Mononuclear cell (primary cell): ENCODE results near the gene CCDC93. TPM values are rescaled to one million over a fixed set of nuclear protein-coding genes. Genes with fewer than 3 reads are reported as not detected.

Experiments
- H3K27me3 ChIP-seq: 2 replicates; pipeline ENCODE4 v1.6.0; 2011; ENCODE audit warnings: low read length, control low read depth; ENCODE audit not compliant: insufficient read depth
- H3K4me1 ChIP-seq: 2 replicates; pipeline ENCODE4 v1.5.1; 2011; ENCODE audit warnings: mild to moderate bottlenecking, low read length, control low read depth; ENCODE audit not compliant: insufficient read depth
- H3K4me3 ChIP-seq: 2 replicates; pipeline ENCODE4 v1.5.1; 2011; ENCODE audit warnings: mild to moderate bottlenecking, low read length, moderate library complexity
- H3K9me3 ChIP-seq: 2 replicates; pipeline ENCODE4 v1.5.1; 2011; ENCODE audit warnings: low read depth, mild to moderate bottlenecking, control low read depth, low read length
- total RNA-seq: library from RNA; depleted of rRNA; stranded (reverse); fragments of >200 nt; gene quantifications from one replicate; pipeline ENCODE4 v1.2.3, GENCODE V29; 2012

Gene CCDC93
- total RNA-seq, 1 donor = 69.5 TPM

GRCh38 chr2:118050974-118051373 is 37.1 kb upstream of the CCDC93 start:
- Histone ChIP-seq H3K9me3 (no peaks in the 10 kb centered on the region), H3K4me1 (peaks cover 40% of the 10 kb centered on the region), H3K4me3 (no peak overlapping the region), H3K27me3 (peaks cover 18% of the 10 kb centered on the region)

DNA sequence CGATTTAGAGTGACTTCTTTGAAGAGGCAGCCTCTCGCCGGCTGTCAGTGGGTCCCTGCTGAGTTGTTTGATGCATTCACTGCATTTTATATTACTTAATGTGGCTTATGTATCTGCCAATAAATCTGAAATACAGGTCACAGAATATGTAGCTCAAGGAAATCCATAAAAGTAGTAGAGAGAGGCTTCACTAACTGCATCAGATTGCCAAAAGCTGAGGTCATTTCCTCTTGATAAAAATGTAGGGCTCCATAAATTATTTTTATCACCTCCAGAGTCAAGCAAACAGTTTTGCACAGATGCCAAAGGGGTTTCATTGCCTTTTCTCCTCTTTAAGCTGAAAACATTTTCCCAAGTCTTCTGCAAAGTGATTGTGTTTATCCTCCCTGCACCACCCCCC is 36.5 kb upstream of the CCDC93 start:
- Histone ChIP-seq H3K4me1 (peaks cover 35% of the 10 kb centered on the region), H3K27me3 (peaks cover 18% of the 10 kb centered on the region), H3K4me3 (no peak overlapping the region), H3K9me3 (no peaks in the 10 kb centered on the region)

DNA sequence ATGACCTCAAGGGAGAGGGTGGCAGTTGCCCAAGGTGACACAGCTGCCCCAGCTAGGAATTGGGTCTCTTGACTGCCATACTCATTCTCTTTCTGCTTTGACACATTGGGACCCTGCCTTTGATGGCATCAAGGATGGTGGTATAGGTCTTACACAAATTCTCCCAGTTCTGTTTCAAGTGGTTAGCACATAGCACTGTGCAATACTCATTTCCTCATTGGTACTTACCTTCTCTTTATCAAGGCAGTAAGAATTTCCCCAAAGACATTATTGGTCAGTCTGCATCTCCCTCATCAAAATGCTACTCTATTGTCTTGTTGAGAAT is 35.9 kb upstream of the CCDC93 start:
- H3K4me3 ChIP-seq = no peak overlapping the region

GRCh38 chr2:118049140-118049815 is 35.4 kb upstream of the CCDC93 start:
- H3K27me3 ChIP-seq = peaks cover 25% of the 10 kb centered on the region
- no peaks in the 10 kb centered on the region for H3K9me3 ChIP-seq
- no peak overlapping the region for H3K4me3 ChIP-seq
- H3K4me1 ChIP-seq = peaks cover 23% of the 10 kb centered on the region

More for the DNA sequence above, 35.9 kb upstream of the CCDC93 start:
- peaks cover 28% of the 10 kb centered on the region for H3K4me1 ChIP-seq
- H3K9me3 ChIP-seq = no peaks in the 10 kb centered on the region
- H3K27me3 ChIP-seq = peaks cover 24% of the 10 kb centered on the region

- Histone ChIP-seq H3K4me1 (peaks cover 22% of the 10 kb centered on the region), H3K9me3 (no peaks in the 10 kb centered on the region), H3K27me3 (peaks cover 28% of the 10 kb centered on the region), H3K4me3 (no peak overlapping the region)
Measured at GRCh38 chr2:118048401-118048800, 34.5 kb upstream of the CCDC93 start.

GRCh38 chr2:118047380-118047826 is 33.5 kb upstream of the CCDC93 start:
- Histone ChIP-seq H3K27me3 (peaks cover 35% of the 10 kb centered on the region), H3K4me1 (peaks cover 22% of the 10 kb centered on the region), H3K4me3 (no peak overlapping the region), H3K9me3 (no peaks in the 10 kb centered on the region)

GRCh38 chr2:118046634-118047210 is 32.9 kb upstream of the CCDC93 start:
- Histone ChIP-seq H3K4me1 (peaks cover 22% of the 10 kb centered on the region), H3K4me3 (no peak overlapping the region), H3K27me3 (peaks cover 37% of the 10 kb centered on the region), H3K9me3 (no peaks in the 10 kb centered on the region)

- Histone ChIP-seq H3K9me3 (no peaks in the 10 kb centered on the region), H3K4me1 (peaks cover 18% of the 10 kb centered on the region), H3K27me3 (peaks cover 42% of the 10 kb centered on the region), H3K4me3 (no peak overlapping the region)
Measured at GRCh38 chr2:118045286-118045685, 31.4 kb upstream of the CCDC93 start.

- Histone ChIP-seq H3K9me3 (no peaks in the 10 kb centered on the region), H3K4me1 (peaks cover 14% of the 10 kb centered on the region), H3K4me3 (no peak overlapping the region), H3K27me3 (peaks cover 42% of the 10 kb centered on the region)
Measured at GRCh38 chr2:118044854-118045253, 31.0 kb upstream of the CCDC93 start.

- no peaks in the 10 kb centered on the region for H3K9me3 ChIP-seq
- H3K27me3 ChIP-seq = peaks cover 47% of the 10 kb centered on the region
- peaks cover 8% of the 10 kb centered on the region for H3K4me1 ChIP-seq
- no peak overlapping the region for H3K4me3 ChIP-seq
Measured at GRCh38 chr2:118044103-118044716, 30.3 kb upstream of the CCDC93 start.

DNA sequence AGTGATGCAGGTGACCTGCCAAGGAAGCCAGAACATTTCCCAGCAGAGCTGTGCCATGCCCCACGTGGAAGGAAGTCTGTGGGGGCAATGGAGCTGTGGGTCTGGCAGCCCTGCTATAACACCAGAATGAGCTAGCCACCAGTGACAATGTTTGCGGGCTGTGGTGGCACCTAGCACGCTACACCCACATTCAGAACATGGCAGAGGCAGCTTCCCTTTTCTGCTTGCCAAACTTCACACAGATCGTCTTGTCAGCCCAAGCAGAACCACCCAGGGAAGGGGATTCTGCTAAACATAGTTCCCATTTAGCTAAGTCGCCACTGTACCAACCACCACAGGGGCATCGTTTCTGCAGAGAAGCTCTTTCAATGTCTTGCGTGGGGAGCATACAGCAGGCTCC is 27.0 kb upstream of the CCDC93 start:
- Histone ChIP-seq H3K9me3 (peaks cover 5% of the 10 kb centered on the region), H3K4me3 (no peak overlapping the region), H3K4me1 (no peaks in the 10 kb centered on the region), H3K27me3 (peaks cover 49% of the 10 kb centered on the region)

DNA sequence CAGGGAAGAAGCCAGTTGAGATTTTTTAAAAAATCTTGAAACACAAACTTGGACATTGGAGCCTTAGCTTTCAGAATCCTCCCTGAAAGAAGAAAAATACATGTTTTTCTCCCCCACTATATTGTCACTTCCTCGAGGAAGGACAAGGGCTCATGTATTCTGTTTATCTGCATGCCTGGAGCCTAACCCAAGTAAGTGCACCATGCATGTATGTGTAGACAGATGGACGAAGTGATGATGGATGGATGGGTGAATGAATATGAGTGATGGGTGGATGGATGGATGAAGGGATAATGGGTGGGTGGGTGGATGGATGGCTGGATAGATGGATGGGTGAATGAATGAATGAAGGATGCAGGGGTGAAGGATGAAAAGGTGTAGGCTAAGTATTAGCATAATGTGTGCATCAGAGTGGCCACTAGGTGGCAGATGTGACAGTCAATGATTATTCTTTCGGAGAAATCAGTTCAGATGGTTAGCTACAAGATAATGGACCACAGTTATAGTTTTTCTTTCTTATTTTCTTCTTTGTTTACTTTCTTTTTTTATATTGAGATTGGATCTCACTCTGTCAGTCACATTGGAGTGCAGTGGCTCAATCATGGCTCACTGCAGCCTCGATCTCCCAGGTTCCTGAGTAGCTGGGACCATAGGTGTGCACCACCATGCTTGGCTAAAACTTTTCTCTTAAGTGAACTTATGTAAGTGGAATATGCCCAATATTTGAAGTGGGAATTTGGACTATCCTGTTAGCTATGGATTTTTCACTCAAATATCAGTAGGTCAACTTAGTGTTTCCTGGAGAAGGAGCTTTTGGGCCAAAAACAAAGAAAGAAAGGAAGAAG is 18.5 kb upstream of the CCDC93 start:
- H3K4me3 ChIP-seq = no peak overlapping the region
- H3K4me1 ChIP-seq = no peaks in the 10 kb centered on the region
- H3K9me3 ChIP-seq = peaks cover 9% of the 10 kb centered on the region
- H3K27me3 ChIP-seq = peaks cover 30% of the 10 kb centered on the region

- H3K4me3 ChIP-seq = no peak overlapping the region
- H3K4me1 ChIP-seq = no peaks in the 10 kb centered on the region
- peaks cover 9% of the 10 kb centered on the region for H3K9me3 ChIP-seq
- H3K27me3 ChIP-seq = peaks cover 29% of the 10 kb centered on the region
Measured at GRCh38 chr2:118031566-118031965, 17.7 kb upstream of the CCDC93 start.

- Histone ChIP-seq H3K9me3 (no peaks in the 10 kb centered on the region), H3K27me3 (peaks cover 14% of the 10 kb centered on the region), H3K4me3 (no peak overlapping the region), H3K4me1 (no peaks in the 10 kb centered on the region)
Measured at GRCh38 chr2:118029025-118029424, 15.2 kb upstream of the CCDC93 start.

- no peaks in the 10 kb centered on the region for H3K9me3 ChIP-seq
- no peak overlapping the region for H3K4me3 ChIP-seq
- peaks cover 4% of the 10 kb centered on the region for H3K27me3 ChIP-seq
- H3K4me1 ChIP-seq = peaks cover 9% of the 10 kb centered on the region
Measured at GRCh38 chr2:118021356-118021755, 7.5 kb upstream of the CCDC93 start.
